Naive thymus-derived CD8-positive, alpha-beta T cell (primary cell): Measurements from ENCODE around the gene MDFIC. TPM values are rescaled to one million over a fixed set of nuclear protein-coding genes. Genes with fewer than 3 reads are reported as not detected.
A peak's percentile ranks its signal among the peaks of the same experiment; 100 is the strongest.

ENCODE experiments used
- ATAC-seq, 2 donors: fragments of 150-1000 bp; cut with Tn5 transposase in 1 of 2; sonication (Bioruptor Pico), chemical (Tn5 transposase) in 1 of 2; 1 replicate in 1 of 2; 2 replicates in 1 of 2; pipeline ENCODE4 v1.10.0; 2021; ENCODE audit warnings: mild to moderate bottlenecking in 2 of 2, moderate library complexity in 2 of 2
- POLR2A ChIA-PET: fragments of 350-600 bp; sonication (Branson Sonifier 250); formaldehyde crosslinking; loops from one replicate; lab custom pipeline; 2021; ENCODE audit warnings: antibody characterized with exemption; lab: Charles Lee
- DNase-seq, 10 donors: peaks; one replicate each; pipeline versions ENCODE4 v3.0.0 to v3.0.0-alpha.2; 2020 to 2022
- H3K27ac Mint-ChIP-seq, 10 donors: one replicate each; pipeline ENCODE4 v1.8.0; 2020 to 2022; ENCODE audit warnings: mild to moderate bottlenecking in 10 of 10, mixed read lengths in 10 of 10, moderate library complexity in 4 of 10, inconsistent platforms in 1 of 10
- H3K27me3 Mint-ChIP-seq, 5 donors: one replicate each; pipeline ENCODE4 v1.8.0; 2021 to 2022; ENCODE audit warnings: mixed read lengths in 5 of 5
- H3K36me3 Mint-ChIP-seq, 3 donors: one replicate each; pipeline ENCODE4 v1.8.0; 2020 to 2022; ENCODE audit warnings: mixed read lengths in 3 of 3, mild to moderate bottlenecking in 2 of 3, inconsistent platforms in 1 of 3
- H3K4me1 Mint-ChIP-seq, 4 donors: one replicate each; pipeline ENCODE4 v1.8.0; 2021 to 2022; ENCODE audit warnings: mixed read lengths in 4 of 4
- H3K4me3 Mint-ChIP-seq, 10 donors: one replicate each; pipeline ENCODE4 v1.8.0; 2020 to 2022; ENCODE audit warnings: mild to moderate bottlenecking in 10 of 10, mixed read lengths in 10 of 10, moderate library complexity in 6 of 10, inconsistent platforms in 1 of 10
- H3K9me3 Mint-ChIP-seq, 9 donors: one replicate each; pipeline ENCODE4 v1.8.0; 2020 to 2022; ENCODE audit warnings: mixed read lengths in 9 of 9, mild to moderate bottlenecking in 3 of 9, inconsistent platforms in 1 of 9, moderate library complexity in 1 of 9
- polyA plus RNA-seq, 3 donors: library from polyadenylated mRNA; unstranded; fragments of 300-500 nt; fragmentation: Illumina TruSeq; gene quantifications; one replicate each; pipeline ENCODE4 v1.2.3, GENCODE V29; 2021
- total RNA-seq, 8 experiments: library from RNA in 2 of 8; stranded (reverse) in 2 of 8; gene quantifications; one replicate each; pipeline ENCODE4 v1.2.3 and lab custom pipeline; 2021 to 2026

Gene MDFIC
- total and polyA plus RNA-seq, 5 experiments from 2014 or later: 22.1 to 66.5 (median 41.5) TPM

DNA sequence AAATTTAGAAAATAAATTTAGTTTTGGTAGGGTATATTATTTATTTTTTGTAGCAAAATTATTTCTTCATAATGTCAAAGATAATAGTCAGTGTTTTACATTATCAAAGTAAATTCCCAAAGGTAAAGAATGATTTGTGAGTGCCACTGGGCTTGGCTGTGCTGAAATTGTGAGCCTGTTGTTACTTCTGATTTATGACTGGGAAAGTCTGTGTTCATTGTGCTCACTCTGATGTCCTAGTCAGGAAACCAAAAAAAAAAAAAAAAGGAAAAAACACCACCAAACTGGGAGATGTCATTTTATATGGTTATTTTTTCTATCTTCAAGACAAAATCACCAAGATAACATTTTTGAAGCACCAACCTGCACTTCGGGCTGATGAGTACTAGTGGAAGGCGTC, 44.3 kb downstream of the MDFIC start:
- no peaks in the 10 kb centered on the region for H3K9me3 Mint-ChIP-seq
- H3K4me1 Mint-ChIP-seq: peaks cover 29 to 61% (median 58%) of the 10 kb centered on the region in 4 donors
- POLR2A ChIA-PET: no interaction called here
- no peak overlapping the region for H3K4me3 Mint-ChIP-seq
- ATAC-seq (no peak), DNase-seq (no peak)
- peaks cover 5 to 6% (median 6%) of the 10 kb centered on the region in 3 donors for H3K36me3 Mint-ChIP-seq
- peak overlapping the region in 2 of 10 donors; percentile 7 to 48 for H3K27ac Mint-ChIP-seq
- H3K27me3 Mint-ChIP-seq: no peaks in the 10 kb centered on the region

GRCh38 chr7:114969096-114969495, 47.2 kb downstream of the MDFIC start:
- DNase-seq: no peak
- no peak overlapping the region for H3K4me3 Mint-ChIP-seq
- no peaks in the 10 kb centered on the region for H3K27me3 Mint-ChIP-seq
- peaks cover 24 to 66% (median 62%) of the 10 kb centered on the region in 4 donors for H3K4me1 Mint-ChIP-seq
- ATAC-seq: no peak
- POLR2A ChIA-PET: no interaction called here
- no peak overlapping the region for H3K27ac Mint-ChIP-seq
- H3K36me3 Mint-ChIP-seq: peaks cover 4 to 10% (median 6%) of the 10 kb centered on the region in 3 donors
- no peaks in the 10 kb centered on the region for H3K9me3 Mint-ChIP-seq

GRCh38 chr7:114970308-114970707, 48.4 kb downstream of the MDFIC start:
- H3K9me3 Mint-ChIP-seq: no peaks in the 10 kb centered on the region
- no peak for ATAC-seq
- H3K27ac Mint-ChIP-seq: peak overlapping the region in 4 of 10 donors; percentile 2 to 56 (median 12)
- peak overlapping the region in 1 of 10 donors; percentile 56 for H3K4me3 Mint-ChIP-seq
- H3K36me3 Mint-ChIP-seq: peaks cover under 1 to 7% (median 4%) of the 10 kb centered on the region in 3 donors
- POLR2A ChIA-PET: no interaction called here
- no peak for DNase-seq
- peaks cover 18 to 72% (median 64%) of the 10 kb centered on the region in 4 donors for H3K4me1 Mint-ChIP-seq
- H3K27me3 Mint-ChIP-seq: no peaks in the 10 kb centered on the region

GRCh38 chr7:114970732-114971131, 48.8 kb downstream of the MDFIC start:
- Mint-ChIP-seq H3K9me3 (no peaks in the 10 kb centered on the region), H3K27ac (peak overlapping the region in 3 of 10 donors; percentile 2 to 56 (median 52)), H3K4me1 (peaks cover 16 to 70% (median 62%) of the 10 kb centered on the region in 4 donors), H3K27me3 (no peaks in the 10 kb centered on the region), H3K4me3 (peak overlapping the region in 1 of 10 donors; percentile 56), H3K36me3 (peaks cover 0 to 7% (median 4%) of the 10 kb centered on the region in 3 donors)
- POLR2A ChIA-PET: no interaction called here
- DNase-seq (no peak), ATAC-seq (no peak)

- H3K4me1 Mint-ChIP-seq: peaks cover 13 to 77% (median 56%) of the 10 kb centered on the region in 4 donors
- H3K9me3 Mint-ChIP-seq: no peaks in the 10 kb centered on the region
- H3K4me3 Mint-ChIP-seq: no peak overlapping the region
- peaks cover 0 to 4% (median 2%) of the 10 kb centered on the region in 3 donors for H3K36me3 Mint-ChIP-seq
- H3K27me3 Mint-ChIP-seq: no peaks in the 10 kb centered on the region
- ATAC-seq: no peak
- POLR2A ChIA-PET: no interaction called here
- H3K27ac Mint-ChIP-seq: peak overlapping the region in 2 of 10 donors; percentile 30 to 75
- DNase-seq: no peak
These were observed 50.7 kb downstream of the MDFIC start for GRCh38 chr7:114972567-114972966.

DNA sequence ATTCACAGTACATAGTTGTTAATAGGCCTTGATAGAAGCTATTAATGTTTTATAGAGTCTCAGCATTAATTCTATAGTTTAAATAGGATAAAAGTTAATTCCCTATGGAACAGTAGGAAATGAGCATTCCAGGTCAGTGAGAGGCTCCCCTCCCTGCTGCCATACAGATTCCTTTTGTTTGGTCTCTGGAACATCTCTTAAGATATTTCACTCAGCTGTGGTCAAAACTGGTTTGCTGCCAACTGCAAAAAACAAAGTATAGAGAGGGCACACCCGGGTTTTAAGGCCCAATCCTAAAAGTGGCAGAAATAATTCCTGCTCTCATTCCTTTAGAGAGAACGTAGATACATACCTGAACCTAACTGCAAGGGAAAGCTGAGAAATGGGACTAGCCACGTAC, 51.3 kb downstream of the MDFIC start:
- peak overlapping the region in 1 of 10 donors; percentile 24 for H3K27ac Mint-ChIP-seq
- POLR2A ChIA-PET: no interaction called here
- no peak for ATAC-seq
- no peak overlapping the region for H3K4me3 Mint-ChIP-seq
- H3K4me1 Mint-ChIP-seq: peaks cover 13 to 77% (median 55%) of the 10 kb centered on the region in 4 donors
- no peaks in the 10 kb centered on the region for H3K27me3 Mint-ChIP-seq
- DNase-seq: no peak
- peaks cover 0 to 6% (median 2%) of the 10 kb centered on the region in 3 donors for H3K36me3 Mint-ChIP-seq
- H3K9me3 Mint-ChIP-seq: no peaks in the 10 kb centered on the region

DNA sequence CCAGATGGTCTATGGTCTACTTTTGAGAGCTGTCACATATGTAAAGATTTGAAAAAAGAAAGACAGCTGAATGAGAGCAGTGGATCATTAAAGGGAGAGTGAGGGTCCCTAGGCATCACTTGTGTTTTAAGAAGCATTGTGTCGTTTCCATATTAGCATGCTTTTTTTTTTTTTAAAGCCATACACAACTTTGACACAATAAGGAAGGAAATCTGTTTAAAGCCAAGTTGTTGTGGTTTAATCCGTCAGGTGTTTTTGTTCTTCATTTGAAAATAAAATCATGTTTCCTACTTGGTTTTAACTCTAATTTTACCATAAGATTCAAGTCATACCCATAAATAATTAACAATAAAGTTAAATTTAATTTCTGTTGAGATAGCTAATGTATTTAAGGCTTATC, 53.5 kb downstream of the MDFIC start:
- Mint-ChIP-seq H3K4me1 (peaks cover 9 to 71% (median 46%) of the 10 kb centered on the region in 4 donors), H3K9me3 (no peaks in the 10 kb centered on the region), H3K27ac (peak overlapping the region in 2 of 10 donors; percentile 14 to 66), H3K27me3 (no peaks in the 10 kb centered on the region), H3K36me3 (peaks cover 4 to 21% (median 5%) of the 10 kb centered on the region in 3 donors), H3K4me3 (no peak overlapping the region)
- no peak for ATAC-seq
- no peak for DNase-seq
- POLR2A ChIA-PET: no interaction called here

DNA sequence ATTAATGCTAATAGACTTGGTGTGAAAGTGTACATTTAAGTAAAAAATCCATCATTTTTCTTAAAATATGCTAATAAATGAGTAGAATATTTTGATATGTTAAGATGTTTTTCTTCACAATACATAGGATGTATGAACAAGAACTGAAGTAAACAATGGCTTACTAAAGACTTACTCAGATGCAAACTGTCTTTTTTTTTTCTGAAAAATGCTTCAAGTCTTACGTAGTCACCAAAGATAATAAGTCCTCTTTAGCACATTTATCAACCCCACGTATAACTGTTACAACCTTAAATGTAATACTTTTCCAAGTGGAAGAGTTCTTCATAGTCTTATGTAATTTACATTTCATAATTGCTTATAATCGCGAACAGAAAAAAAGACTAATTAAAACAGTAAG, 54.8 kb downstream of the MDFIC start:
- peaks cover 10 to 34% (median 15%) of the 10 kb centered on the region in 3 donors for H3K36me3 Mint-ChIP-seq
- no peak overlapping the region for H3K4me3 Mint-ChIP-seq
- no peak overlapping the region for H3K27ac Mint-ChIP-seq
- POLR2A ChIA-PET: no interaction called here
- ATAC-seq: no peak
- DNase-seq: no peak
- H3K4me1 Mint-ChIP-seq: peaks cover 3 to 72% (median 46%) of the 10 kb centered on the region in 4 donors
- no peaks in the 10 kb centered on the region for H3K9me3 Mint-ChIP-seq
- no peaks in the 10 kb centered on the region for H3K27me3 Mint-ChIP-seq

DNA sequence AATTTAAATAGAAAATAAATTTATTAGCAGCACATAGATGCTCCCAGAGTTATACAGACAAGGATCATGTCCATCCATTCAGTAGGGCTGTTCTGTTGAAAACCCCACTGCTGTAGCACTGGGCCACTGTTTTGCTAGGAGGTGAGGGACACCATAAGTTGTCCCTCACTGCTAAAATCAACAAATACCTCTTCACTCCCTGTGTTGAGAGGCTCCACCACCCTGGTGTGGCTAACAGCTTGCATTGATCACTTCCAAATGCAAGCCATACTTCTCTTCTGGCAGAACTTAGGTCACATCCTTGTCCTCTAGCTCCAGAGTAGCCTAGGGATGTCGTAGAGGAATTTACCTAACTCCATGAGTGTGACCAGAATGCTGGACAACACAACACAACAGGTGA, 55.4 kb downstream of the MDFIC start:
- no peaks in the 10 kb centered on the region for H3K9me3 Mint-ChIP-seq
- POLR2A ChIA-PET: no interaction called here
- no peak for ATAC-seq
- H3K4me3 Mint-ChIP-seq: no peak overlapping the region
- no peak for DNase-seq
- H3K4me1 Mint-ChIP-seq: peaks cover 3 to 70% (median 42%) of the 10 kb centered on the region in 4 donors
- no peaks in the 10 kb centered on the region for H3K27me3 Mint-ChIP-seq
- peaks cover 15 to 40% (median 21%) of the 10 kb centered on the region in 3 donors for H3K36me3 Mint-ChIP-seq
- H3K27ac Mint-ChIP-seq: no peak overlapping the region

DNA sequence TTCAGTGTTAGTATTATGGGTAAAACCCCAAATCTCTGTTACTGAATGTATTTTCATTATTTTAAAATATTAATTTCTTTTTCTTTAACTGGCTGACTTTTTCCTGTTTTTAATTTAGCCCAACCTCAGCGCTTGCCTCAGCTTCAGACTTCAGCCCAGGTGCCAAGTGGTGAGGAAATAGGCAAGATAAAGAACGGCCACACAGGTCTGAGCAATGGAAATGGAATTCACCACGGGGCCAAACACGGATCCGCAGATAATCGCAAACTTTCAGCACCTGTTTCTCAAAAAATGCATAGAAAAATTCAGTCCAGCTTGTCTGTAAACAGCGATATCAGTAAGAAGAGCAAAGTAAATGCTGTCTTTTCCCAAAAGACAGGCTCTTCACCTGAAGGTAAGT, 57.5 kb downstream of the MDFIC start:
- POLR2A ChIA-PET: interaction anchor here (1.2 kb wide), 1 partner anchor 56 kb away, joined by 4 read pairs; no protein-coding TSS in a partner anchor
- Mint-ChIP-seq H3K36me3 (peaks cover 20 to 56% (median 33%) of the 10 kb centered on the region in 3 donors), H3K4me1 (peaks cover 0 to 52% (median 26%) of the 10 kb centered on the region in 4 donors), H3K27me3 (no peaks in the 10 kb centered on the region), H3K9me3 (no peaks in the 10 kb centered on the region), H3K4me3 (peak overlapping the region in 1 of 10 donors; percentile 17), H3K27ac (peak overlapping the region in 1 of 10 donors; percentile 23)
- no peak for DNase-seq
- ATAC-seq: no peak

DNA sequence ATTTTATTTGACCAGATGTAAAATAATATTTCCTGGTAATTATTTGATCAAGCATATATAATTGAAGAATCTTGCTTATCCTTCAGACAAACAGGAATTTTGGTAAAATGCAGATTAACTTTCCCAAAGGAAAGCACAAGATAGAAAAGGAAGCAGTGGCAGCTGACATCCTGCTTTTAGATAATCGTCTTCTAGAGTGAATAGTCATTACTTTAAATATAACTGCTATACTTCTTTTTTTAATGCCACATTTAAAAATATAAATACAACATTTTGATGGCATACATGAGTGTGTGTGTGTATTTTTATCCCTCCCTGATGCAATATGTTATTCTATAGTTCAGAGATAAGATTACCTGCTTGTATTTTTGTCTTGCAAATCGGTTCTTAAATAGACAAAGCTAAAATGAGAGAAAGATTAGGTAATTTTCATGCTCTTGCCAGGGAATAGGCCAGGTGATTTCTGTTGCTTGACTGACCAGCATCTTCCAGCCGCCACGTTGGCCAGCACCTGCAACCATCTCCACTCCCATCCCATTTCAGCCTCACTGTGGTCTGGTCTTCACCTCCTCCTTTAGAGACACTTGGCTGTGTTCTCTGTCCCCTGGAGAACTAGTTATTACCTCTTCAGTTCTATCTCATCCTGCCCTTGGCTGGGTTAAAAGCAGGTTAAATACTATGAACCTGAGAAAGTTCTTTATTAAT, 58.1 kb downstream of the MDFIC start:
- H3K4me1 Mint-ChIP-seq: peaks cover 0 to 46% (median 22%) of the 10 kb centered on the region in 4 donors
- no peak overlapping the region for H3K4me3 Mint-ChIP-seq
- peaks cover 20 to 58% (median 33%) of the 10 kb centered on the region in 3 donors for H3K36me3 Mint-ChIP-seq

DNA sequence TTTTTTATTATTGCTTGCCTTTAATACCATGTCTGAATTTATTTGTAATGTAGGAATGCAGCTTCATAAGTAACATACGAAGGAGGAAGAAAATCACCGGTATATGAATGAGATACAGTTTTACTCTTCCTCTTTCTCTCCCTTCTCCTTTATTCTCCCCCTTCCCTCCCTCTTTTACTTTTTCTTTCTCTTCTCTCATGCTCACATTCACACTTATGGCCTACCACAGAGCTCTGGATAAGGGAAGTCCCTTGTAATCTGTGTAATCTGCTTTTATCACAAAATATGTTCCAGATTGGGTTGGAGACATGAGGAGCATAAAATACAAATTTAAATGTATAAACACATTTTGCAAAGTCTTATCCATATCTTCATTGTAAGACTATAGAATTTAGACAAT, 59.4 kb downstream of the MDFIC start:
- peaks cover 0 to 38% (median 18%) of the 10 kb centered on the region in 4 donors for H3K4me1 Mint-ChIP-seq
- peak overlapping the region in 1 of 10 donors; percentile 17 for H3K4me3 Mint-ChIP-seq
- H3K27me3 Mint-ChIP-seq: no peaks in the 10 kb centered on the region
- no peaks in the 10 kb centered on the region for H3K9me3 Mint-ChIP-seq
- POLR2A ChIA-PET: no interaction called here
- H3K36me3 Mint-ChIP-seq: peaks cover 20 to 70% (median 35%) of the 10 kb centered on the region in 3 donors
- ATAC-seq: no peak
- H3K27ac Mint-ChIP-seq: peak overlapping the region in 2 of 10 donors; percentile 22 to 65
- no peak for DNase-seq

More for the DNA sequence above, 58.1 kb downstream of the MDFIC start:
- DNase-seq (no peak), ATAC-seq (no peak)
- peak overlapping the region in 4 of 10 donors; percentile 17 to 65 (median 58) for H3K27ac Mint-ChIP-seq
- POLR2A ChIA-PET: interaction anchor here (1.2 kb wide), 1 partner anchor 57 kb away, joined by 4 read pairs; no protein-coding TSS in a partner anchor
- no peaks in the 10 kb centered on the region for H3K27me3 Mint-ChIP-seq
- no peaks in the 10 kb centered on the region for H3K9me3 Mint-ChIP-seq

GRCh38 chr7:114985116-114985715, 63.3 kb downstream of the MDFIC start:
- POLR2A ChIA-PET: no interaction called here
- no peak overlapping the region for H3K4me3 Mint-ChIP-seq
- no peak overlapping the region for H3K27ac Mint-ChIP-seq
- H3K4me1 Mint-ChIP-seq: peaks cover 1 to 28% (median 18%) of the 10 kb centered on the region in 4 donors
- peaks cover 18 to 64% (median 43%) of the 10 kb centered on the region in 3 donors for H3K36me3 Mint-ChIP-seq
- peaks cover 0 to 2% (median 0%) of the 10 kb centered on the region in 9 donors for H3K9me3 Mint-ChIP-seq
- no peaks in the 10 kb centered on the region for H3K27me3 Mint-ChIP-seq
- ATAC-seq (no peak), DNase-seq (no peak)
